ENCODE results near the gene EGFLAM. TPM values are rescaled to one million over a fixed set of nuclear protein-coding genes. Genes with fewer than 3 reads are reported as not detected.

Gene EGFLAM
- total and polyA plus RNA-seq, 2 of the 4 experiments (the other 2 are of a cell fraction) = 0.77 to 1.1 TPM

DNA sequence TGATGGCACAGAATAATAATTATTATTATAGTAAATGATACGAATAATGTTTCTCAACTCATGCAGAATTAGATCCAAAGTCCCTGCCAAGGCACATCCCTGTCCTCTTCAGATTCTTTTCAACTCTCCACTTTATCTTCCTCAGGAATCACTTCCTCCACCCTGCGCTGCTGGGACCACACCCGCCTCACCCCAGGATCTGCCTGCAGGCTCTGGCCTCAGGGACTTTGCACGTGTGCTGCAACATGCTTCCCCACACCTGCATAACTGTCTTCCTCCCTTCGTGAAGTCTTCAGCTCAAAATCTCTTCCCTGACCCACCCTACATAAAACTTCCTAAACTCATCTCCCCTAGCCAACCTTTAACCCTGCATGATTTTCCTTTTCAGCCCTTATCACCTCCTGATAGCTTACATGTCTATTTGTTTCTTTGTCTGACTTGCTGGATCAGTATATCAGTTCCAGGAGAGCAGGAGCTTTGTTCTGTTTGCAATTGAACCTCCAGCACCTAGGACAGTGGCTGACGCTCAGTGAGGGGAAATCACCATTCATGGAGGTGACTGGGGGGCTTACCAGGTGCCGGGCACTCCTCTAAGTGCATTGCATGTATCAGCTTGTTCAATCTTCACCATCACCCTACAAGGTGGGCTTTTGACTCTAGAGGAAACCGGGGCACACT lies 47.5 kb upstream of the EGFLAM start:
- no peak for DNase-seq
- dilution Hi-C loops (cut with HindIII; ENCODE audit: low sequenced_read_pairs, unreplicated experiment) = no loop called here
- no peak overlapping the region for H2AK9ac ChIP-seq (replicated peaks; ENCODE audit: low read depth, low read length, poor library complexity)
- no peak overlapping the region for H3K56ac ChIP-seq (ENCODE audit: extremely low read depth, insufficient read depth, low read length)
- H3K9me3 ChIP-seq (ENCODE audit: control insufficient read depth, insufficient read depth, low read length) = no peaks in the 10 kb centered on the region
- no peaks in the 10 kb centered on the region for H3K4me1 ChIP-seq (ENCODE audit: control insufficient read depth, insufficient read depth, low read length)
- no peak overlapping the region for H3K4me2 ChIP-seq (ENCODE audit: low read depth, low read length)
- no peak overlapping the region for H4K91ac ChIP-seq (ENCODE audit: insufficient read depth, low read depth, low read length)
- H3K4ac ChIP-seq (ENCODE audit: low read depth, low read length) = no peak overlapping the region
- no peaks in the 10 kb centered on the region for H4K20me1 ChIP-seq (ENCODE audit: insufficient read depth, low read length)
- H4K5ac ChIP-seq (ENCODE audit: low read depth, low read length) = no peak overlapping the region
- intact Hi-C loops (cut with micrococcal nuclease) = no loop called here
- H3K23ac ChIP-seq (ENCODE audit: low read depth, low read length) = no peak overlapping the region
- H3K14ac ChIP-seq (replicated peaks; ENCODE audit: low read depth, low read length) = no peak overlapping the region
- H2BK20ac ChIP-seq (ENCODE audit: low read depth, low read length) = no peak overlapping the region
- no peak overlapping the region for H3K9ac ChIP-seq (ENCODE audit: low read depth, low read length)
- H3K18ac ChIP-seq (ENCODE audit: low read depth, low read length) = no peak overlapping the region
- H4K8ac ChIP-seq (ENCODE audit: low read depth in 2 of 2, low read length in 2 of 2) = no peak overlapping the region
- H3K79me1 ChIP-seq (ENCODE audit: low read depth in 1 of 2, low read length in 2 of 2) = no peaks in the 10 kb centered on the region
- no TSS peak for BruUV-seq (replicated peaks)
- no peak overlapping the region for H3K4me3 ChIP-seq (ENCODE audit: insufficient read depth, low read depth, low read length)
- no peak overlapping the region for H2AK5ac ChIP-seq (ENCODE audit: low read depth, low read length)
- H2BK15ac ChIP-seq (ENCODE audit: low read depth, low read length) = no peak overlapping the region
- H3K27ac ChIP-seq (ENCODE audit: insufficient read depth, low read length) = no peak overlapping the region
- no peaks in the 10 kb centered on the region for H3K9me1 ChIP-seq (ENCODE audit: insufficient read depth, low read length)
- no peaks in the 10 kb centered on the region; the same call in 1 of the 2 replicates for H3K27me3 ChIP-seq (ENCODE audit: control insufficient read depth, insufficient read depth, low read length)
- ATAC-seq (ENCODE audit: low read depth) = no peak
- H2BK120ac ChIP-seq (ENCODE audit: low read depth, low read length) = no peak overlapping the region
- TF ChIP-seq, protein P1, sequence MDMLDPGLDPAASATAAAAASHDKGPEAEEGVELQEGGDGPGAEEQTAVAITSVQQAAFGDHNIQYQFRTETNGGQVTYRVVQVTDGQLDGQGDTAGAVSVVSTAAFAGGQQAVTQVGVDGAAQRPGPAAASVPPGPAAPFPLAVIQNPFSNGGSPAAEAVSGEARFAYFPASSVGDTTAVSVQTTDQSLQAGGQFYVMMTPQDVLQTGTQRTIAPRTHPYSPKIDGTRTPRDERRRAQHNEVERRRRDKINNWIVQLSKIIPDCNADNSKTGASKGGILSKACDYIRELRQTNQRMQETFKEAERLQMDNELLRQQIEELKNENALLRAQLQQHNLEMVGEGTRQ (IDR thresholded peaks at IDR 0.05; ENCODE audit: low read depth, low read length) = no peak
- no peak for TF ChIP-seq MXI1 (IDR thresholded peaks at IDR 0.05; ENCODE audit: borderline replicate concordance, low read depth, low read length)
- no peak for TF ChIP-seq RFX5 (IDR thresholded peaks at IDR 0.05; ENCODE audit: low read depth, low read length)
- no peak for TF ChIP-seq RCOR1 (IDR thresholded peaks at IDR 0.05; ENCODE audit: insufficient replicate concordance, low read length)
- TF ChIP-seq NFE2L2 (IDR thresholded peaks at IDR 0.05; ENCODE audit: low read depth, low read length) = no peak
- WGBS, 2 experiments (ENCODE audit: extremely low coverage in 2 of 2, insufficient read length in 1 of 2) = 86% methylated on average over 3 of the region's 8 CpGs; no CpG with 5 or more reads in 1 of the 2 experiments
- ChIA-PET CTCF (no interaction called here), POLR2A (ENCODE audit: unreplicated experiment) (no interaction called here)
- no peak overlapping the region for H2AFZ ChIP-seq (replicated peaks; ENCODE audit: low read length, poor library complexity)
- H3K36me3 ChIP-seq (ENCODE audit: control insufficient read depth, insufficient read depth, low read length) = no peaks in the 10 kb centered on the region
- in situ Hi-C loops (cut with MboI; ENCODE audit: low sequenced_read_pairs) = no loop called here
- H2BK5ac ChIP-seq (ENCODE audit: low read depth, low read length, poor library complexity, severe bottlenecking) = no peak overlapping the region

All from IMR-90 (cell line).